HCEC 1CT (cell line): ENCODE results near the gene FAR1.

Experiments used
- DNase-seq: peaks from one replicate; pipeline ENCODE4 v3.0.0-alpha.2; 2017

FAR1 gene

DNA sequence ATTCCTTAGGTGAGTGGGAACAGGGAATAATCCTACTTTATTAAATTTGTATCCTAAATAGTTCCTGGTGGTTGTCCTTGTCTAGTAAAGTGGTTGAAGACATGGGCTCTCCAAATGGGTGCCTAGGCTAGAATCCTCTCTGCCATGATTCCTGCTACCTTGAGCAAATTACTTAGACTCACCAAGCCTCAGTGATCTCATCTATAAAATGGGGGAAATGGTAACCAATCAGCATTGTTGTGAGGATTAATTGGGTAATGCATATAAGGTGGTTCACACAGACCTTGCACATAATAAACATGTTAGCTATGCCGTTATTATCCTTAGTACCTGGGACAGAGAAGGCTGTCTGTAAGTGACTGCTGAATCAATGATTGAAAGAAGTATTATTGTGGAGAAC lies 109.9 kb downstream of the FAR1 start:
- no peak for DNase-seq

DNA sequence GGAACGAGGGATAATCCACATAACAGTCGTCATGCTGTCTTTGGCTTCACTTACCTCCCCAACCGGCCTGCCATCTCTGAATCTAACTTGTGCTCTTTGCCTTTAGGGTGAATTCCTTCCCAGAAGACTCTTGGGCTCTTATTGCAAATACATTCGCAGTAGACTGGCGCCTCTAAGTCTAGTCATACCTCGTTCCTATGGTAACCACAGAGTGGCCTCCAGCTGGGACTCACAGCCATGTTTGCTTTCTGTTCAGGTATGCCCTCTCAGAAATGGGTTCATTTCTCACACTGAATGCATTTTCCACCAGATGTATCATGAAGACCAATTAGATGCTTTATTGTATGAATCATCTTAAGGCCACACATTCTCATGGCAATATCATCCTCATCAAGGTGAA lies 112.7 kb downstream of the FAR1 start:
- no peak for DNase-seq
